Esophagus (tissue), 2 donors: ENCODE results near the gene APBB3. TPM values are rescaled to one million over a fixed set of nuclear protein-coding genes. Genes with fewer than 3 reads are reported as not detected.

Source experiments
- H3K27ac ChIP-seq, 2 donors: one replicate each; pipeline ENCODE4 v1.5.1; 2013; ENCODE audit warnings: low read depth in 2 of 2, mild to moderate bottlenecking in 2 of 2, inconsistent platforms in 1 of 2, low read length in 1 of 2, moderate library complexity in 1 of 2
- H3K27me3 ChIP-seq, 2 donors: one replicate each; pipeline ENCODE4 v1.6.1; 2013; ENCODE audit warnings: low read length in 2 of 2, control low read depth in 1 of 2, mild to moderate bottlenecking in 1 of 2; ENCODE audit not compliant: insufficient read depth in 2 of 2, control insufficient read depth in 1 of 2
- H3K36me3 ChIP-seq, 2 donors: one replicate each; pipeline ENCODE4 v1.6.1; 2013; ENCODE audit warnings: low read length in 1 of 2; ENCODE audit not compliant: control insufficient read depth in 2 of 2, insufficient read depth in 2 of 2
- H3K4me1 ChIP-seq, 2 donors: one replicate each; pipeline ENCODE4 v1.6.1; 2013; ENCODE audit warnings: low read length in 1 of 2; ENCODE audit not compliant: control insufficient read depth in 2 of 2, insufficient read depth in 2 of 2
- H3K4me3 ChIP-seq, 2 donors: one replicate each; pipeline ENCODE4 v1.5.1; 2013; ENCODE audit warnings: low read length in 2 of 2, mild to moderate bottlenecking in 2 of 2, low read depth in 1 of 2, moderate library complexity in 1 of 2
- H3K9me3 ChIP-seq, 2 donors: one replicate each; pipeline ENCODE4 v1.6.1; 2013; ENCODE audit warnings: mild to moderate bottlenecking in 2 of 2, low read depth in 1 of 2, low read length in 1 of 2, moderate library complexity in 1 of 2; ENCODE audit not compliant: control insufficient read depth in 2 of 2, insufficient read depth in 1 of 2
- WGBS, 2 donors: extraction: QIAGEN DNeasy Blood & Tissue Kit; methylation state at CpG; one replicate each; pipeline ENCODE4 v1.1.7; 2013; 5-methylcytosine and 5-hydroxymethylcytosine counted together
- polyA plus RNA-seq, 2 donors: library from polyadenylated mRNA; stranded (reverse); fragments of 200-250 nt; gene quantifications; one replicate each; pipeline ENCODE4 v1.2.3, GENCODE V29; 2013
- donor health status: healthy with polysubstance abuse.
- donor health status: Bipolar disorder and iron deficiency.

The APBB3 gene
- polyA plus RNA-seq, 2 donors: 10.9 to 20.7 TPM

DNA sequence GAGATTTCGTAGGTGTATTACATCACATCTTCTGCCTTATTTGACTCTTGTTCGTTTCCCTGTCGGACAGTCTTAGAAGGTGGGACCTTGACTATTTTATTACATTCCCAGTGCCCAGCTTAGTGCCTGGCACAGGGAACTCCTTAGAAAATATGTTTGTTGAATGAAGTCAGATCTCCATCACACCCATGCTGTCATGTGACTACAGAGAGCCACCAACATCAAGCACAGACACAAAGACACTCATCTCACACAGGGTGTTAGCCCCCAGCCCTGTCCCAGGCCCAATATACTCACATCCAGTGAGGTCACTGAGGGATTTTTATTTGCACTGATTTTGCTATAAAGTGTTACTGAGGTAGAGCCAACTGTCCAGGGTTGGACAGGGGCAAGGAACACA lies 6.4 kb downstream of the APBB3 start:
- Histone ChIP-seq H3K4me1 (peaks cover 0 to 5% of the 10 kb centered on the region in 2 donors), H3K36me3 (peaks cover 6 to 16% of the 10 kb centered on the region in 2 donors), H3K27me3 (no peaks in the 10 kb centered on the region), H3K4me3 (no peak overlapping the region), H3K27ac (peak overlapping the region; percentile 72 to 98), H3K9me3 (no peaks in the 10 kb centered on the region)
- WGBS, 2 donors: 85 to 87% methylated on average over 3 of the region's 3 CpGs

DNA sequence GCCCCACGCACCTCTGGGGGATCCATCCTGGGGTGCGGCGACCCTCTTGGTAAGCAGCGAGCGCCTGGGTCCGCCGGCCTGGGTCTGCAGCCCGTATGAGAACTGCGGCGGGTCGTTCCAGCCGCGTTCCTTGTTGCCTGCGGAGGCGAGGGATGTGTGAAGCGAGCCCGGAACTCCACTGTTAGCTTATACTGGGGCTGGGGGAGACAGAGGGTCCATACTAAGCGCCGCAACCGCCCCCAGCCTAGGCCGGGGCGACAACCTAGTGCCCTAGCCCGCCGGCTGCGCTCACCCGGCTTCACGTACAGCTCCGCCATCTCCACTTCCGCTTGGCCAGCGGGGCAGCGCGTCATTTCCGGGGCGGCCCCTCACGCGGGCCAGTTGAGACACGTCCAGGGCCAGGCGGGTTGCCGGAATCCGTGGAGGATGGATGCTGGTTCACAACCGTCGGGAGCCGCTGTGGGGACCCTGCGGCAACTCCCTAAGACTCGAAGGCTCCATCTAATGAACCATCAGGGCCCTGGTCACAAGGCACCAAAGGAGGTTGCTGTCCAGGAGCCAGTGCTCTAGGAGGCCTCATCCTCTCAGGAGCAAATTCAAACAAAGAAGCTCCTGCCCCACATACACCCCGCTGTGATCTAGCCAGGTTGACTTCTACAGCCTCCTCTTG lies 7.1 kb downstream of the APBB3 start, which contains the start of gene SRA1:
SRA1 (minus strand) TSS at position 338 of the 670 bp plus-strand sequence; CDS start at position 317, 21 bp downstream.
- Histone ChIP-seq H3K4me3 (peak within 1 kb of the TSS; percentile 77 to 91), H3K27me3 (no peaks in the 10 kb centered on the region), H3K9me3 (no peaks in the 10 kb centered on the region), H3K4me1 (peaks cover 0 to 5% of the 10 kb centered on the region in 2 donors), H3K36me3 (peaks cover 6 to 16% of the 10 kb centered on the region in 2 donors), H3K27ac (peak within 1 kb of the TSS; percentile 72 to 98)
- WGBS, 2 donors: 1% methylated on average over 39 to 46 of the region's 46 CpGs

DNA sequence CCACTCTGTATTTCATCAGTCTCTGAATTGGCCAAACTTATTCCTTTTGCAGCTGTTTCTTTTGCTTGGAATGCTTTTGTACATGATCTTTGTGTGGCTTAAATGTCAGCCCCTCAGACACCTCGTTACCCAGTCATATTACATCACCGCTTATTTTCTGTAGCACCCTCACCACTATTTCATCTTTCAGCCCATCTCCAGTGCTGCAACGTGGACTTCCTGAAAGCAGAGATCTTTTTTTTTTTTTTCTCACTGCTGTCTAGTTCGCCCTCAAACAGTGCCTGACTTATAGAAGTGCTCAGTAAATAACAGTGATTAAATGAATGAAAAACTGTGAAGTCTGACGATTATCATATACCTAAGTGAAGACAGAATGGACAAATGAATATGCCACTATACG lies 8.0 kb downstream of the APBB3 start:
- Histone ChIP-seq H3K9me3 (no peaks in the 10 kb centered on the region), H3K27me3 (no peaks in the 10 kb centered on the region), H3K27ac (no peak overlapping the region), H3K4me1 (peaks cover 0 to 3% of the 10 kb centered on the region in 2 donors), H3K36me3 (peaks cover 6 to 10% of the 10 kb centered on the region in 2 donors), H3K4me3 (peak overlapping the region in 1 of 2 donors; percentile 91)
- 2 to 3% methylated on average over 6 of the region's 6 CpGs for WGBS, 2 donors

DNA sequence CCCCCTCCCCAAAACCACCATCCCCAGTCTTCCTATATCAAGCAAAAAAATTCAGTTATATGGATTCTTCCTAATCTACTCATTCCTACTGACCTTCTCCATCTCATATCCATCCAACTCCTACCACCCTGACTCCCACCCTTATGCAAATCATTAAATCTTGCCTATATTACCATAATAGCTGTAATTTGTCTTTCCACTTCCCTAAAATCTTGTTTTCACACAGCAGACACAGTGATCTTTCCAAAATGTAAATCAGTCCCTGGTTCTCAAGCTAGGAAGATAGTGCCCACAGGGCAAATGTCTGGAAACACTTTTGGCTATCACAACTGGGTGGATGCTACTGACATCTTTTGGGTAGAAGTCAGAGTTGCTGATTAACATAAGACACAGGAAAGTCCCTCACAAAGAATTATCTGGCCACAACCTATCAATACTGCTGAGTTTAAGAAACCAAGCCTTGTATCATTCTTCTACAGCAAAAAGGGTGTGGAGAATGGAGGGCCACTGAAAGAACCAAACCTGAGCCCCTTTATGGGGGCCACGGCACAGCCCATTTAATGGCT lies 8.6 kb downstream of the APBB3 start:
- H3K27me3 ChIP-seq: no peaks in the 10 kb centered on the region

DNA sequence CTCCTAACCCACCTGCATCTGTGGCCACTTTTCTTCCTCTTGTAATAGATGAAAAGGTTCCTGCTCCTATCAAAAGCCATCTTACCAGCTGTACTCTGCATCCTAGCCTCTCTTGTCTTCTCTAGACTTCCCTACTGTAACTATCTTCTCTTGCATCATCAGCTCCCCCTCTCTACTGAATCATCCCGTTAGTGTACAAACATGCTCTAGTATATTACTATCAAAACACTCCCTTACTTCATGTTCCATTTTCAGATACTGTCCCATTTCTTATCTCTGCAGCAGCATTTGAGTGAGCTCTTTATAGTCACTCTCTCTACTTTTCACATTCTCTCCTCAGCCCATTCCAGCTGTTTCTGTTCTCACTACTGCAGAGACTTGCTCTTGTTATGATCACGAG lies 9.9 kb downstream of the APBB3 start:
- 57 to 58% methylated on average over 2 of the region's 2 CpGs for WGBS, 2 donors
- Histone ChIP-seq H3K4me1 (peaks cover 3 to 4% of the 10 kb centered on the region in 2 donors), H3K36me3 (peaks cover 11% of the 10 kb centered on the region in 2 donors)

More for the DNA sequence above, 8.6 kb downstream of the APBB3 start:
- no peaks in the 10 kb centered on the region for H3K9me3 ChIP-seq
- peaks cover 0 to 3% of the 10 kb centered on the region in 2 donors for H3K4me1 ChIP-seq
- peaks cover 4 to 11% of the 10 kb centered on the region in 2 donors for H3K36me3 ChIP-seq
- 80% methylated on average over 1 of the region's 1 CpG for WGBS, 2 donors
- H3K4me3 ChIP-seq: peak overlapping the region in 1 of 2 donors; percentile 91
- no peak overlapping the region for H3K27ac ChIP-seq

DNA sequence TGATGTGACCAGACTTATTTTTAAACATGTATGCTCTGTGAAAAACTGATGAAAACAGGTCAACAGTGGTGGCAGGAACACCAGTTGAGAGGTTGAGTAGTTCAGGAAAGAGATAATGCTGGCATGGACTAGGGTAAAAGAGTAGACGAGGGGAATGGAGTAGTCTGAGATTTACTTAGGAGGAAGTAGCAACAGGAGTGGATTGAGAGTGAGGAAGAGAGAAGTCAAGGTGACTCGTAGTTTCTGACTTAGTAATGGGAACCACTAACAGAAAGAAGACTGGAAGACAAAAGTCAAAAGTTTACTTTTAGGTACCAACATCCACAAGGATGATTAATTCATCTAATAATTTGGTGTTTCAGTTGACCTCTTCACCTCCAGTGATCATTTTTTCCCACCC lies 10.7 kb downstream of the APBB3 start:
- Histone ChIP-seq H3K27ac (no peak overlapping the region), H3K27me3 (no peaks in the 10 kb centered on the region), H3K4me1 (peaks cover 5 to 9% of the 10 kb centered on the region in 2 donors), H3K36me3 (peaks cover 11% of the 10 kb centered on the region in 2 donors), H3K4me3 (no peak overlapping the region), H3K9me3 (no peaks in the 10 kb centered on the region)
- whole genome bisulfite sequencing, 2 donors: 58 to 72% methylated on average over 2 of the region's 2 CpGs

More for the DNA sequence above, 9.9 kb downstream of the APBB3 start:
- Histone ChIP-seq H3K9me3 (no peaks in the 10 kb centered on the region), H3K27me3 (no peaks in the 10 kb centered on the region), H3K4me3 (no peak overlapping the region), H3K27ac (no peak overlapping the region)

DNA sequence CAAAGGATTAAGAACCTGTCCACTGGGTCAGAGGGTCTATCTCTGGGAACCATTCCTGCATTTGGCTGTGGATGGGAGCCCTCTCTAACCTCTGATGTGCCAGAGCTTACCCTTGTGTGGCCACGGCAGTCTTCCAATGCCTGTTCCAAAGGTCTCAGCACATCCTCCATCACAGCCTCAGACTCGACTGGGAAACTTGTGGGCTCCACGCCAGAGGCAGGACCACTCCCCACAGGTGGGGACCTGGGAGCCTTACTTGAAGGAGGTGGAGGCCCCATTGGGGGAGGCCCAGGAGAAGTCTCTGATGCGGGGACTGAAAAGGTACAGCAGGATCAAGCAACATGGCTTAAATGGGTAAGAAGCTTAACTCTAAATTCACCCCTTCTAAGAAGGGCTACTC lies 12.5 kb downstream of the APBB3 start:
- Histone ChIP-seq H3K27ac (no peak overlapping the region), H3K4me3 (no peak overlapping the region), H3K36me3 (peaks cover 11% of the 10 kb centered on the region in 2 donors), H3K4me1 (peaks cover 9 to 13% of the 10 kb centered on the region in 2 donors), H3K9me3 (no peaks in the 10 kb centered on the region), H3K27me3 (no peaks in the 10 kb centered on the region)
- 86 to 87% methylated on average over 4 of the region's 4 CpGs for whole genome bisulfite sequencing, 2 donors

DNA sequence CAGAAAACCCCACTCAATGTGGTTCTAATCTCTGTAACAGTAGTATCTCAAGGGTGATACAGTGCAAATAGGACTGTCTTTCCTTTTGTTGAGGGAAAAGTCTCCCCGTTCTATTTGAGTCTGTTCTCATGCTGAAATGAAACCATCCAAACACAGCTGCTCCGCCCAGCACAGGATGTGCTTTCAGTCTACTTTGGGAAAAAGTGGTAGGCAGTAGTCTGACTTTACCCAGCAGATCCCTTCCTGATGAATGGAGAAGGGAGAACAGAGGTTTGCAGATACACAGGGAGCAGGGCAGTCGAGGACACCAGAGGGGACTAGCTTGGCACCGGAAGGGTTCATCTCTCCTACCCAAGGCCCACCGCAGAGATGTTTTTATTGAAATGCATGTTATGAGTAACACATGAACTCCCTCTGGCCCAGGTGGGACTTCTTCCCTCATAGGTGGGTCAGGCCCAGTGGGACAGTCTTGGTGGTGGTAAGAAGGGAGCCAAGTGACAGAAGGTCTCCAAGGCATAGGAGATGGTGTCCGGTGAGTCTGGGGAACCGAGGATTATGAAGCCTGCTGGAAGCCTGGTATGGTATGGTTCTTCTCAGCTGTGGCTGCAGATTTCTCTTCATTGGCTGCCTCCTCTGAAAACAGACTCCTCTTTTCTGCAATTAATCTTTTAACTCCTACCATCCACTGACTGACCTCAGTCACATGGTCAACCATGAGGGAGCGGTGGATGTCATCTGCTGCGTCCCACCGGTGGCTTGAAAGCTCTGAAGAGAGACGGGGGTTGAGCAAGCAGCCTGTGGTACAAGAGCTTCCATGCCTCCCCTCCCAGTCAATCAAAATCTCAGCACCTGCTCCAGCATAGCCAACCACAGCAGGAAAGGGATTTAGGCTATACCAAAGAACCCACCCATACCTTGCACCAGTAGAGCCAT lies 14.0 kb downstream of the APBB3 start:
- WGBS, 2 donors: 87 to 93% methylated on average over 11 of the region's 11 CpGs
- peaks cover 12 to 16% of the 10 kb centered on the region in 2 donors for H3K4me1 ChIP-seq

More for the DNA sequence above, 14.0 kb downstream of the APBB3 start:
- no peaks in the 10 kb centered on the region for H3K27me3 ChIP-seq
- peaks cover 11% of the 10 kb centered on the region in 2 donors for H3K36me3 ChIP-seq
- no peak overlapping the region for H3K4me3 ChIP-seq
- H3K27ac ChIP-seq: peak overlapping the region in 1 of 2 donors; percentile 100
- no peaks in the 10 kb centered on the region for H3K9me3 ChIP-seq
